DMS53 treated with DMSO at 0.1 percent for 48 hours (cell line): ENCODE data around the gene CNTF.

Experiments used
- DNase-seq: peaks from one replicate; lab custom pipeline; 2025; ENCODE audit not compliant: unreplicated experiment; lab: John Stamatoyannopoulos, UW

CNTF gene

DNA sequence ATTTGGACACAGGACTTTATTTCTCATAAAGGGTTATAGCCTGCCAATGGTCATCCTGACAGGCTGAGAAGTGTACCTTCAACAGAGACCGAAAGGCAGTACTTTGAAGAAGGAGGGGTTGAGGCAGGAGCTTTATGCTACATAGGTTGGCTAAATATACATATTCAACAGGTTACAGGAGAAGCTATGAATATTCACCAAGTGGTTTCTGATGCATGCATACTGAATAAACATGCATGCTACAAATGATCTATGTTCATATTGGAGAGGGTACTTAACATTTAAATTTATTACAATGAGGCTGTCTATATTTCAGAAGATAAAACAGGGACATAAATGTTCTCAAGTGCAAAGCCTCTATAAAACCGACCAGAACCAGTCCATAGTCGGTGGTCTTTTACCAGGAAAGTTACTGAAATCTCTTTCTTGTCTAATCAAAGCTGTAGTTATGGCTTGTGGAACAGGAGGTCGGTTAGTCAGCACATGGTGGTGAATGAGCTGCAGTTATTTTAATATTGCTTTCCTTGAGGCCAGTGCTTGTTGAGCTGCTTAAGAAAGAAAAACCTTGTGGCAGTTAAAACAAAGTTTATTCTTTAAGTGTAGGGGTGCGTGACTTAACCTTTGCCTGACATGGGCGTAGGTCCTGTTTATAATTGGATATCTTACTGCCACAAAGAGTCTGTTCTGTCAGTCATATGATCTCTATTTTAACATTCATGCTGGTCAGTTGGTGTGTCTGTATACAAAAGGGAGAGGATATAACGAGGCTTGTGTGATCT, 19.5 kb downstream of the CNTF start:
- DNase-seq = no peak

DNA sequence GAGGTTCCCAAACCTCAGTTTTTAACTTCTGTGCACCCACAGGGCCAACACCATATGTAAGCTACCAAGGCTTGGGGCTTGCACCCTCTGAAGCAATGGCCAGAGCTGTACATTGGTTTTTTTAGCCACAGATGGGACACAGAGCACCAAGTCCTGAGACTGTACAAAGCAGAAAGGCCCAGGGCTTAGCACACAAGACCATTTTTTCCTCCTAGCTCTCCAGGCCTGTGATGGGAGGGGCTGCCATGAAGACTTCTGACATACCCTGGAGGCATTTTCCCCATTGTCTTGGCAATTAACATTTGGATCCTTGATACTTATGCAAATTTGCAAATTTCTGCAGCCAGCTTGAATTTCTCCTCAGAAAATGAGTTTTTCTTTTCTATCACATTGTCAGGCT, 23.4 kb downstream of the CNTF start:
- DNase-seq = no peak

DNA sequence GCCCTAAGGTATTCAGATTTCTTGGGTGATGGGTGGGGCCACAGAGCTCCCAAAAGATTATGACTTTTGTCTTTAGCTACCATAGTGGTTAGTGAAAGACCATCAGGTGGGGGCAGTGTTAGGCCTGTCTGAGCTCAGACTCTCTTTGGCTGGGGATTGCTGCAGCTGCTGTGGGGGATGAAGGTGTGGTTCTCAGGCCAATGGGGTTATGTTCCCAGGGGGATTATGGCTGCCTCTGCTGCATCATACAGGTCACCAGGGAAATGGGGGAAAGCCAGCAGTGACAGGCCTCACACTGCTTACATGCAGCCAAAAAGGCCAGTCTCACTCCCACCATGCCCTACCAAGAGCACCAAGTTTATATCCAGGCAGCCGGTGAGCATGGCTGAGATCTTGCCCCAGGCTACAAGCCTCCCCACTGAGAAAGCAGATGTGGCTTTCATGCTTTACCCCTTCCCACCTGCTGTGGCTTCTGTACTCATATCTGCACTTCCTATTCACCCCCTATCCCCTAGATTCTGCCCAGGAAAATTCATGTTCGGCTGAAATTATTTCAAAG, 24.8 kb downstream of the CNTF start:
- DNase-seq = no peak

DNA sequence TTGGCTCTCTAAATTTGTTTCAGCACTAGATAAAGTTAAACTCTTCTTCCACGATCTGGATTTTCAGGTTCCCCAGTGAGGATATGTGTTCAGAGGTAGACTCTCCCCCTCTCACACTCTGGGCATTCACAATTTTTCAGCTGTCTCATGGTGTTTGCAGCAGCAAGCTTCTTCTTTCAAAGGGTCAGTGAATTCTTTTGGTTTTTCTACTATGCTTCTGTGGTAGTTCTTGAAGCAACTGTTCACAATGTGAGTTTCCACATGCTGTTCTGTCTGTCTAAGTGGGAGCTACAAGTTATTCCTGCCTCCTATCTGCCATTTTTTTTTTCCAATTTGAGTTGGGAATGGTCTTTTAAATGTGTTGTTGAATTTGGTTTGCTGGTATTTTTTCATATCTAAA, 25.4 kb downstream of the CNTF start:
- DNase-seq = no peak

GRCh38 chr11:58649623-58650022, 27.2 kb downstream of the CNTF start:
- DNase-seq = no peak

DNA sequence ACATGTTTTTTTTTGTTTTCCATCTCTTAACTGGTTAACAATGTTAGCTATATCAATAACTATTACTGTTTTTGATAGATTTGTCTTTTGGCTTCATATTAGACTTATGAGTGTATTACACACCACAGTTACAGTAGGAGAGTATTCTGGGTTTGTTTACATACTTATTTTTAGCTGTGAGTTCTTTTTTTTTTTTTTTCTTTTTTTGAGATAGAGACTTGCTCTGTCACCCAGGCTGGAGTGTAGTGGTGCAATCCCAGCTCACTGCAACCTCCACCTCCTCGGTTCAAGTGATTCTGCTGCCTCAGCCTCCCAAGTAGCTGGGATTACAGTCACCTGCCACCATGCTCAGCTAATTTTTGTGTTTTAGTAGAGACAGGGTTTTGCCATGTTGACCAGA, 28.0 kb downstream of the CNTF start:
- DNase-seq = no peak

DNA sequence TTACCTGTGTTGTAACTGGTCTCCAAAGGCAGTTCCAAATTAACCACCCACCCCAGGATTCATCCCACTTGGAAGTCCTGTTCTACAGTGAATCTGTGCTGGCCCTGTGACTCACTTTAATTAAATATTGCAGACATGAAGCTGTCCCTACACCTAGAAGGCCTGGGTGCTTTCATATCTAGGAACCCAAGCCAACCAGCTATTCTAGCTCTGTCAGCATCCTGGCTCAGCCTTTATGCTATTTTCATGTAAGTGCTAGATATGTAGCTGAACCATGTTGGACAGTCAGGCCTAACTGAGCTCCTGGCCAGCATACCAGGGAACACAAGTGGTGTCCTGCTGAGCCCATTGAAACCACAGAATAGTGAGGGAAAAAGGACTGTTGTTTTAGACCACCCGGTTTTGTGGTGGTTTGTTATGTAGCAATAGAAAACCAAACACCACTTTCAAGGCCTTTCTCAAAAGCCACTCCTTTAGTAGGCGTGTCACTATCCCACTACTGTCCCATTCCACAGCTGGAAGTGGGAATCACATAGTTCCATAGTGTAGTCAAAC, 30.3 kb downstream of the CNTF start:
- no peak for DNase-seq

DNA sequence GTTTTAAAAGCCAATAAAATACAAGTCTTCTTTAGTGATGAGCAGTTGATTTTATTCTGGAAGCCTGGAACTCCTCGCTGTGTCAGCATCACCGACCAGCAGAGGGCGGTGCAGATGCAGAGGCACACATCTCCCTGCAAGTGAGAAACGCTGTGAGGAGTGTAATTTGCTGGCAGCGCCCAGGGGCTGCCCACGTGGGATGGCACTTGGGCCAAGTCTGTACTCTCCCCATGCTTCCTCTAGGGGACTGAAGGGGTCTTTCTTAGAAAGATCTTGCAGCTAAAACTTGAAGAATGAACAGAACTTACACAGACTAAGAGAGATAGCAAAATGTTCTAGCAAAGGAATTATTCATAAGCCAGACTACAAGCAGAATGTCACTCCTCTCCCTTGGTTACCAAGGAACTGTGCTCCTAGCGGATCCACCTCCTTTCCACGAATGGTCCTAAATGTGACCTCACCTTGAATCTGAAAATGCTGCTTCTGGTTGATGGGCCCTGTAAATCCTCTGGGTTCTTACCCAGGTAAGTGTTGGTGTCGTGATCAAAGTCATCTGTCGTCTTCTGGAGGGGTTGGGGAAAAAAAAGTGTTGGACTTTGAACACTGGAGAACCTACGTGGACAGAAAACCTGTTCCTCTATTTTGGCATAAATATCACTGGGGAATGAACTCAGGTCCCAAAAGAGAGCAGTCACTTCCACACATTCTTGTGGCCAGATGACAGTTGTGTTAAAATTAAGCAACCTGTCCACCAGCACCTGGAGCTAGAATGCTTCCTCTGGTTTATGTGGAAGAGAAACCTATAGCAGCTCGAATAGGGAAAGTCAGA, 31.8 kb downstream of the CNTF start:
- peak; percentile 35 for DNase-seq

GRCh38 chr11:58654908-58655296, 32.4 kb downstream of the CNTF start:
- no peak for DNase-seq

- no peak for DNase-seq
Observed at GRCh38 chr11:58656348-58656747, 33.9 kb downstream of the CNTF start.

GRCh38 chr11:58658623-58659022, 36.2 kb downstream of the CNTF start:
- DNase-seq = no peak

DNA sequence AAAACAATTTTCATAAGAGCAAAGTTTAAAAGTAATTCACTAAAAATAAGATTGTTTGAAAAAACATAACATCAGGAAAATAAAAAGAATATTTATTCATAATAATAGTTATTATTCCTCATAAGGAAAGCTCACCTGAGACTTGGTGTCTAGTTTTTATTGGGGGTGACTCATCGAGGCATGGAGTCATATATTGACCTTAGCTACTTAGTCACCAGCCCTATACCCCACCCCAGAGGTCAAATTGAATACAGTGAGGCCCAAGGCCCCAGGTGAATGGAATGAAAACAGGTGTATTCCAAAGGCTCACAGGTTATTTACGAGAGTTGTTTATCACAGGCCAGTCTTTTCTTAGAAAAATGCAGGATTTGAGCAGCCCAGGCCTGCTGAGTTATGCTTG, 36.9 kb downstream of the CNTF start:
- DNase-seq = peak; percentile 9

- DNase-seq = no peak
Observed at GRCh38 chr11:58659910-58660570, 37.6 kb downstream of the CNTF start.

- no peak for DNase-seq
Observed at GRCh38 chr11:58671983-58672633, 49.6 kb downstream of the CNTF start.

GRCh38 chr11:58674609-58675008, 52.1 kb downstream of the CNTF start:
- no peak for DNase-seq
